IMR-90 (cell line): ENCODE data around the gene YJU2. TPM values are rescaled to one million over a fixed set of nuclear protein-coding genes. Genes with fewer than 3 reads are reported as not detected.

ENCODE experiments used
- ATAC-seq: fragments of 200-7000 bp; cut with Tn5 transposase; 2 replicates; pipeline ENCODE4 v1.9.1; 2020; ENCODE audit warnings: low read depth, mild to moderate bottlenecking, moderate library complexity
- BruUV-seq: library from RNA; stranded (reverse); fragments of 400-500 nt; replicated peaks from 2 replicates; lab custom pipeline; 2021; lab: Mats Ljungman, UMichigan
- CTCF ChIA-PET: fragments of 300-600 bp; formaldehyde crosslinking; extraction: SDS; loops from one replicate; lab custom pipeline; 2021; ENCODE audit warnings: antibody characterized with exemption; lab: Yijun Ruan, JAX
- POLR2A ChIA-PET: fragments of 300-600 bp; sonication (Branson Sonifier 250); formaldehyde crosslinking; loops from one replicate; lab custom pipeline; 2022; ENCODE audit warnings: antibody characterized with exemption; ENCODE audit not compliant: unreplicated experiment; lab: Charles Lee
- DNase-seq: peaks from one replicate; pipeline ENCODE4 v3.0.0; 2013
- H2AFZ ChIP-seq: replicated peaks from 2 replicates; pipeline ENCODE3; 2013; ENCODE audit warnings: low read length, mild to moderate bottlenecking; ENCODE audit not compliant: poor library complexity
- H2AK5ac ChIP-seq: 2 replicates; pipeline ENCODE4 v1.6.1; 2013; ENCODE audit warnings: low read depth, low read length, inconsistent platforms
- H2AK9ac ChIP-seq: replicated peaks from 2 replicates; pipeline ENCODE3; 2013; ENCODE audit warnings: mild to moderate bottlenecking, low read depth, low read length, moderate library complexity; ENCODE audit not compliant: poor library complexity
- H2BK120ac ChIP-seq: 2 replicates; pipeline ENCODE4 v1.6.1; 2013; ENCODE audit warnings: low read depth, low read length, inconsistent platforms
- H2BK15ac ChIP-seq: 3 replicates; pipeline ENCODE4 v1.6.1; 2013; ENCODE audit warnings: low read depth, low read length, inconsistent platforms
- H2BK20ac ChIP-seq: 2 replicates; pipeline ENCODE4 v1.6.1; 2013; ENCODE audit warnings: low read depth, mild to moderate bottlenecking, inconsistent platforms, low read length, moderate library complexity
- H2BK5ac ChIP-seq: 2 replicates; pipeline ENCODE4 v1.6.1; 2013; ENCODE audit warnings: mild to moderate bottlenecking, low read depth, low read length, inconsistent platforms; ENCODE audit not compliant: poor library complexity, severe bottlenecking
- H3K14ac ChIP-seq: replicated peaks from 2 replicates; pipeline ENCODE4 v1.6.1; 2013; ENCODE audit warnings: low read depth, low read length, inconsistent platforms
- H3K18ac ChIP-seq: 2 replicates; pipeline ENCODE4 v1.6.1; 2013; ENCODE audit warnings: low read depth, low read length, control low read depth
- H3K23ac ChIP-seq: 2 replicates; pipeline ENCODE4 v1.6.1; 2013; ENCODE audit warnings: low read depth, low read length, inconsistent platforms
- H3K27ac ChIP-seq: 2 replicates; pipeline ENCODE4 v1.5.1; 2013; ENCODE audit warnings: mild to moderate bottlenecking, control low read depth, low read length; ENCODE audit not compliant: insufficient read depth
- H3K27me3 ChIP-seq: 2 replicates; pipeline ENCODE4 v1.6.1; 2013; ENCODE audit warnings: low read length; ENCODE audit not compliant: control insufficient read depth, insufficient read depth
- H3K36me3 ChIP-seq: 2 replicates; pipeline ENCODE4 v1.6.1; 2013; ENCODE audit warnings: low read length, mixed read lengths; ENCODE audit not compliant: control insufficient read depth, insufficient read depth
- H3K4ac ChIP-seq: 2 replicates; pipeline ENCODE4 v1.6.1; 2013; ENCODE audit warnings: low read depth, low read length, inconsistent platforms
- H3K4me1 ChIP-seq: 2 replicates; pipeline ENCODE4 v1.6.1; 2013; ENCODE audit warnings: low read length, mixed read lengths; ENCODE audit not compliant: control insufficient read depth, insufficient read depth
- H3K4me2 ChIP-seq: 2 replicates; pipeline ENCODE4 v1.6.1; 2013; ENCODE audit warnings: low read depth, mild to moderate bottlenecking, control low read depth, low read length, moderate library complexity
- H3K4me3 ChIP-seq: 2 replicates; pipeline ENCODE4 v1.5.1; 2013; ENCODE audit warnings: low read depth, mild to moderate bottlenecking, control low read depth, low read length, moderate library complexity; ENCODE audit not compliant: insufficient read depth
- H3K56ac ChIP-seq: 2 replicates; pipeline ENCODE4 v1.6.1; 2013; ENCODE audit warnings: low read length, inconsistent platforms; ENCODE audit not compliant: insufficient read depth; ENCODE audit errors: extremely low read depth
- H3K79me1 ChIP-seq, 2 experiments: 2 replicates each; pipeline ENCODE4 v1.6.1; 2013; ENCODE audit warnings: low read length in 2 of 2, inconsistent platforms in 1 of 2, low read depth in 1 of 2
- H3K9ac ChIP-seq: 2 replicates; pipeline ENCODE4 v1.6.1; 2013; ENCODE audit warnings: low read depth, low read length, control low read depth
- H3K9me1 ChIP-seq: 2 replicates; pipeline ENCODE4 v1.6.1; 2013; ENCODE audit warnings: low read length, inconsistent platforms; ENCODE audit not compliant: insufficient read depth
- H3K9me3 ChIP-seq: 2 replicates; pipeline ENCODE4 v1.6.1; 2013; ENCODE audit warnings: low read length; ENCODE audit not compliant: control insufficient read depth, insufficient read depth
- H4K20me1 ChIP-seq: 2 replicates; pipeline ENCODE4 v1.6.1; 2013; ENCODE audit warnings: low read length, inconsistent platforms; ENCODE audit not compliant: insufficient read depth
- H4K5ac ChIP-seq: 2 replicates; pipeline ENCODE4 v1.6.1; 2013; ENCODE audit warnings: mild to moderate bottlenecking, low read depth, low read length, control low read depth
- H4K8ac ChIP-seq, 2 experiments: 2 replicates each; pipeline ENCODE4 v1.6.1; 2013; ENCODE audit warnings: low read depth in 2 of 2, low read length in 2 of 2, control low read depth in 1 of 2, inconsistent platforms in 1 of 2
- H4K91ac ChIP-seq: 2 replicates; pipeline ENCODE4 v1.6.1; 2013; ENCODE audit warnings: low read depth, low read length, inconsistent platforms; ENCODE audit not compliant: insufficient read depth
- CTCF ChIP-seq: conservative IDR thresholded peaks from 2 replicates; pipeline ENCODE4 v1.5.1; 2012; ENCODE audit warnings: mild to moderate bottlenecking, low read depth, low read length, improper control_type of control experiment
- ELK1 ChIP-seq: fragments of 150-350 bp; IDR thresholded peaks from 2 replicates; pipeline ENCODE4 v1.6.1; 2016; ENCODE audit warnings: low read depth, mild to moderate bottlenecking, low read length, moderate library complexity, borderline replicate concordance
- MAFK ChIP-seq: IDR thresholded peaks from 2 replicates; pipeline ENCODE4 v1.6.1; 2012; ENCODE audit warnings: low read depth, low read length, improper control_type of control experiment
- RAD21 ChIP-seq: IDR thresholded peaks from 2 replicates; pipeline ENCODE4 v1.6.1; 2012; ENCODE audit warnings: low read length, improper control_type of control experiment
- RFX5 ChIP-seq: IDR thresholded peaks from 2 replicates; pipeline ENCODE4 v1.8.0; 2012; ENCODE audit warnings: low read depth, mild to moderate bottlenecking, low read length, moderate library complexity
- USF2 ChIP-seq: fragments of 150-350 bp; IDR thresholded peaks from 2 replicates; pipeline ENCODE4 v1.6.1; 2017; ENCODE audit warnings: mild to moderate bottlenecking, antibody characterized with exemption, low read length, low read depth
- WGBS, 2 experiments: methylation state at CpG; one replicate each; pipeline versions ENCODE4 v1.1.5 to v1.1.7; 2013; ENCODE audit warnings: missing lambda C conversion rate in 2 of 2; ENCODE audit not compliant: insufficient read length in 1 of 2; ENCODE audit errors: extremely low coverage in 2 of 2; 5-methylcytosine and 5-hydroxymethylcytosine counted together
- dilution Hi-C: fragments of 300-500 bp; cut with HindIII; formaldehyde crosslinking; loops from one replicate; pipeline ENCODE4 v1.14.3; 2018; ENCODE audit warnings: low sequenced_read_pairs; ENCODE audit not compliant: unreplicated experiment
- in situ Hi-C: fragments of 300-500 bp; cut with MboI; formaldehyde crosslinking; loops from 3 replicates; pipeline ENCODE4 v1.14.3; 2019; ENCODE audit warnings: low sequenced_read_pairs, inconsistent platforms, mixed read lengths
- intact Hi-C: fragments of 100-400 bp; cut with micrococcal nuclease; formaldehyde crosslinking; loops from 2 replicates; pipeline ENCODE4 v1.10.0; 2022
- polyA plus RNA-seq, 3 experiments: library from polyadenylated mRNA; depleted of rRNA; stranded (reverse); fragments of >200 nt; gene quantifications; 2 replicates each; pipeline ENCODE4 v1.2.3, GENCODE V29; 2012; ENCODE audit warnings: low replicate concordance in 1 of 3
- total RNA-seq: library from RNA; depleted of rRNA; stranded (reverse); fragments of >200 nt; gene quantifications from 2 replicates; pipeline ENCODE4 v1.2.3, GENCODE V29; 2012

Gene YJU2
- total and polyA plus RNA-seq, 2 of the 4 experiments (the other 2 are of a cell fraction), result 15.6 to 18.9 TPM

GRCh38 chr19:4295972-4296771, 49.3 kb downstream of the YJU2 start:
- Histone ChIP-seq H3K56ac (no peak overlapping the region), H3K36me3 (no peaks in the 10 kb centered on the region), H3K4me3 (no peak overlapping the region), H3K23ac (no peak overlapping the region), H3K14ac (no peak overlapping the region), H2BK5ac (no peak overlapping the region), H4K20me1 (no peaks in the 10 kb centered on the region), H3K27me3 (peaks cover 12% of the 10 kb centered on the region), H3K9me1 (no peaks in the 10 kb centered on the region), H3K9me3 (no peaks in the 10 kb centered on the region), H2BK15ac (no peak overlapping the region), H3K9ac (no peak overlapping the region), H3K4me2 (no peak overlapping the region), H2AK5ac (no peak overlapping the region), H3K4ac (no peak overlapping the region), H2AFZ (no peak overlapping the region), H3K79me1 (no peaks in the 10 kb centered on the region), H4K91ac (no peak overlapping the region), H2AK9ac (no peak overlapping the region), H3K18ac (no peak overlapping the region), H2BK120ac (no peak overlapping the region), H4K8ac (no peak overlapping the region), H4K5ac (no peak overlapping the region), H3K27ac (no peak overlapping the region), H3K4me1 (peaks cover 3% of the 10 kb centered on the region; the same call in 1 of the 2 replicates), H2BK20ac (no peak overlapping the region)
- intact Hi-C loops, result no loop called here
- ChIA-PET CTCF (no interaction called here), POLR2A (interaction anchor here (0.6 kb wide), 1 partner anchor 179 kb away, joined by 5 read pairs; no protein-coding TSS in a partner anchor)
- no peak for TF ChIP-seq MAFK
- 0 out of 2 replicates have a peak, but pooled peaks have one; percentile 25 for TF ChIP-seq USF2
- TF ChIP-seq RAD21, result no peak
- no peak for TF ChIP-seq CTCF
- TF ChIP-seq RFX5, result no peak
- no peak for TF ChIP-seq ELK1
- in situ Hi-C loops, result no loop called here
- no peak for DNase-seq
- dilution Hi-C loops, result no loop called here
- WGBS, 2 experiments, result 52% methylated on average over 3 of the region's 14 CpGs; no CpG with 5 or more reads in 1 of the 2 experiments
- BruUV-seq, result no TSS peak
- peak; percentile 62 for ATAC-seq
